Ishikawa (cell line): ENCODE measurements around the gene NTM.

Experiments used
- EP300 ChIP-seq: IDR thresholded peaks from 2 replicates; pipeline ENCODE4 v1.6.1; 2012; ENCODE audit warnings: borderline replicate concordance
- FOXM1 ChIP-seq: IDR thresholded peaks from 2 replicates; pipeline ENCODE4 v1.6.1; 2012; ENCODE audit warnings: low read depth, borderline replicate concordance
- TCF12 ChIP-seq: IDR thresholded peaks from 2 replicates; pipeline ENCODE4 v1.6.1; 2012; ENCODE audit warnings: low read depth

DNA sequence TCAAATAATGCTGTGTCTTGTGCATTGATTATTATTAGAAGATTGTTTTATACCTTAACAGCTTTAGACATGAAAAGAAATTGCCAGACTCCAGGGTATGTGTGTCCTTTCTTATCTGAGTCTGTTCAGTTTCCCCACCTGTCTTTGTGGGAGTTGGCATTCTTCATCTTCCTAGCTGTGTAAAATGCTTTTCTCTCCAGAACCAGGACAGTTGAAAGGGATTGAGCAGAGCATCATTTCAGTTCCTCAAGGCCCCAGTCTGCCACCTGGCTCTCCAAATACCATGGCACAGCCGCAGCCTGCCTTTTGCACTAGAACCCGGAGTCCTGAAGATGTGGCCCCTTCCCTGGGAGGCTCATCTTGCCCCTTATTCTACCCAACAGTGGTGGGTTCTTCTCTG lies 851.9 kb downstream of the NTM start:
- TF ChIP-seq FOXM1 = no peak
- TF ChIP-seq EP300 = no peak
- no peak for TF ChIP-seq TCF12
